ENCODE measurements around the gene JRKL. TPM values are rescaled to one million over a fixed set of nuclear protein-coding genes. Genes with fewer than 3 reads are reported as not detected.
A peak's percentile ranks its signal among the peaks of the same experiment; 100 is the strongest.
"Not testable (repeated sequence)": the region's sequence is repeated elsewhere in the genome, so short reads cannot be mapped to it uniquely, and the experiment has no call there.

Gene JRKL
- total RNA-seq, 3 donors from 2014 or later, result 6.7 to 11.4 (median 9.2) TPM

- no peak for DNase-seq (ENCODE audit: low spot score in 2 of 2)
- Histone ChIP-seq H3K27ac (no peak overlapping the region), H3K4me1 (no peaks in the 10 kb centered on the region), H3K36me3 (no peaks in the 10 kb centered on the region), H3K27me3 (no peaks in the 10 kb centered on the region), H3K9me3 (no peaks in the 10 kb centered on the region), H3K4me3 (no peak overlapping the region)
- intact Hi-C loops (cut with DNase I; ENCODE audit: low total_unique reads), result no loop called here
- TF ChIP-seq POLR2AphosphoS5 (IDR thresholded peaks at IDR 0.05), result no peak
- no peak for TF ChIP-seq POLR2A (IDR thresholded peaks at IDR 0.05)
- TF ChIP-seq CTCF (IDR thresholded peaks at IDR 0.05), result peak; percentile 45 to 70 (median 64)
Measured at GRCh38 chr11:96393753-96394348, 4.0 kb downstream of the JRKL start.

GRCh38 chr11:96394773-96395172 lies 5.0 kb downstream of the JRKL start:
- Histone ChIP-seq H3K27me3 (no peaks in the 10 kb centered on the region), H3K4me1 (no peaks in the 10 kb centered on the region), H3K4me3 (no peak overlapping the region), H3K9me3 (no peaks in the 10 kb centered on the region), H3K36me3 (no peaks in the 10 kb centered on the region), H3K27ac (no peak overlapping the region)
- no peak for TF ChIP-seq POLR2AphosphoS5 (IDR thresholded peaks at IDR 0.05)
- no peak for TF ChIP-seq CTCF (IDR thresholded peaks at IDR 0.05)
- no peak for TF ChIP-seq POLR2A (IDR thresholded peaks at IDR 0.05)
- intact Hi-C loops (cut with DNase I; ENCODE audit: low total_unique reads), result no loop called here
- no peak for DNase-seq (ENCODE audit: low spot score in 2 of 2)

- TF ChIP-seq POLR2A (IDR thresholded peaks at IDR 0.05), result no peak
- TF ChIP-seq POLR2AphosphoS5 (IDR thresholded peaks at IDR 0.05), result no peak
- TF ChIP-seq CTCF (IDR thresholded peaks at IDR 0.05), result no peak
- intact Hi-C loops (cut with DNase I; ENCODE audit: low total_unique reads), result no loop called here
- Histone ChIP-seq H3K9me3 (no peaks in the 10 kb centered on the region), H3K27me3 (no peaks in the 10 kb centered on the region), H3K4me3 (no peak overlapping the region), H3K4me1 (no peaks in the 10 kb centered on the region), H3K27ac (no peak overlapping the region), H3K36me3 (no peaks in the 10 kb centered on the region)
- no peak for DNase-seq (ENCODE audit: low spot score in 2 of 2)
Measured at GRCh38 chr11:96396637-96397036, 6.8 kb downstream of the JRKL start.

GRCh38 chr11:96397863-96398262 lies 8.1 kb downstream of the JRKL start:
- no peak for TF ChIP-seq POLR2A (IDR thresholded peaks at IDR 0.05)
- no peak for TF ChIP-seq POLR2AphosphoS5 (IDR thresholded peaks at IDR 0.05)
- TF ChIP-seq CTCF (IDR thresholded peaks at IDR 0.05), result no peak
- Histone ChIP-seq H3K9me3 (no peaks in the 10 kb centered on the region), H3K27me3 (no peaks in the 10 kb centered on the region), H3K4me3 (no peak overlapping the region), H3K4me1 (no peaks in the 10 kb centered on the region), H3K36me3 (no peaks in the 10 kb centered on the region), H3K27ac (no peak overlapping the region)
- DNase-seq (ENCODE audit: low spot score in 2 of 2), result no peak
- intact Hi-C loops (cut with DNase I; ENCODE audit: low total_unique reads), result no loop called here

- Histone ChIP-seq H3K4me3 (no peak overlapping the region), H3K4me1 (no peaks in the 10 kb centered on the region), H3K27ac (no peak overlapping the region), H3K36me3 (no peaks in the 10 kb centered on the region), H3K27me3 (no peaks in the 10 kb centered on the region), H3K9me3 (no peaks in the 10 kb centered on the region)
- intact Hi-C loops (cut with DNase I; ENCODE audit: low total_unique reads), result no loop called here
- DNase-seq (ENCODE audit: low spot score in 2 of 2), result no peak
- TF ChIP-seq POLR2AphosphoS5 (IDR thresholded peaks at IDR 0.05), result no peak
- TF ChIP-seq CTCF (IDR thresholded peaks at IDR 0.05), result no peak
- TF ChIP-seq POLR2A (IDR thresholded peaks at IDR 0.05), result no peak
Measured at GRCh38 chr11:96400697-96401096, 10.9 kb downstream of the JRKL start.

- H3K4me1 ChIP-seq; intact Hi-C loops (cut with DNase I; ENCODE audit: low total_unique reads); H3K9me3 ChIP-seq; DNase-seq (ENCODE audit: low spot score in 2 of 2); H3K36me3 ChIP-seq; H3K27ac ChIP-seq; H3K27me3 ChIP-seq: not testable (repeated sequence)
- peak overlapping the region in 2 of 3 donors; percentile 35 to 43 for H3K4me3 ChIP-seq
Measured at GRCh38 chr11:96411412-96411811, 21.6 kb downstream of the JRKL start.

Data from breast epithelium (tissue), 4 donors.